Glutamatergic neuron (in vitro differentiated cells): ENCODE measurements around the gene DENND4B. TPM values are rescaled to one million over a fixed set of nuclear protein-coding genes. Genes with fewer than 3 reads are reported as not detected.
"Not testable (repeated sequence)": the region's sequence is repeated elsewhere in the genome, so short reads cannot be mapped to it uniquely, and the experiment has no call there.

Source experiments
- DNase-seq: peaks from one replicate; pipeline ENCODE4 v3.0.0; 2022
- H3K27ac Mint-ChIP-seq: one replicate; pipeline ENCODE4 v1.8.0; 2020; ENCODE audit warnings: mild to moderate bottlenecking, mixed read lengths, inconsistent platforms; ENCODE audit not compliant: unreplicated experiment
- H3K27me3 Mint-ChIP-seq: one replicate; pipeline ENCODE4 v1.8.0; 2020; ENCODE audit warnings: mild to moderate bottlenecking, moderate library complexity, mixed read lengths, inconsistent platforms; ENCODE audit not compliant: unreplicated experiment
- H3K36me3 Mint-ChIP-seq: one replicate; pipeline ENCODE4 v1.8.0; 2020; ENCODE audit warnings: mild to moderate bottlenecking, mixed read lengths, inconsistent platforms; ENCODE audit not compliant: unreplicated experiment
- H3K4me1 Mint-ChIP-seq: one replicate; pipeline ENCODE4 v1.8.0; 2020; ENCODE audit warnings: mild to moderate bottlenecking, low read depth, mixed read lengths, inconsistent platforms; ENCODE audit not compliant: unreplicated experiment
- H3K4me3 Mint-ChIP-seq: one replicate; pipeline ENCODE4 v1.8.0; 2020; ENCODE audit warnings: mild to moderate bottlenecking, mixed read lengths, inconsistent platforms; ENCODE audit not compliant: unreplicated experiment
- H3K9me3 Mint-ChIP-seq: one replicate; pipeline ENCODE4 v1.8.0; 2020; ENCODE audit warnings: mild to moderate bottlenecking, moderate library complexity, mixed read lengths, inconsistent platforms; ENCODE audit not compliant: unreplicated experiment
- total RNA-seq: library from RNA; stranded (reverse); fragmentation: NEBNext Ultra II Directional; extraction: Animal tissue kit (Norgen Biotek cat#: 25700); gene quantifications from one replicate; pipeline ENCODE4 v1.2.1, GENCODE V29; 2021; ENCODE audit not compliant: unreplicated experiment
- TF ChIP-seq, protein P1 (sequence below): fragments of 200-600 bp; sonication (generic); IDR thresholded peaks from one replicate; pipeline ENCODE4 v1.5.0; 2021; ENCODE audit not compliant: partially characterized antibody, unreplicated experiment

Gene DENND4B
- total RNA-seq, 1 donor from 2014 or later = 72.9 TPM

DNA sequence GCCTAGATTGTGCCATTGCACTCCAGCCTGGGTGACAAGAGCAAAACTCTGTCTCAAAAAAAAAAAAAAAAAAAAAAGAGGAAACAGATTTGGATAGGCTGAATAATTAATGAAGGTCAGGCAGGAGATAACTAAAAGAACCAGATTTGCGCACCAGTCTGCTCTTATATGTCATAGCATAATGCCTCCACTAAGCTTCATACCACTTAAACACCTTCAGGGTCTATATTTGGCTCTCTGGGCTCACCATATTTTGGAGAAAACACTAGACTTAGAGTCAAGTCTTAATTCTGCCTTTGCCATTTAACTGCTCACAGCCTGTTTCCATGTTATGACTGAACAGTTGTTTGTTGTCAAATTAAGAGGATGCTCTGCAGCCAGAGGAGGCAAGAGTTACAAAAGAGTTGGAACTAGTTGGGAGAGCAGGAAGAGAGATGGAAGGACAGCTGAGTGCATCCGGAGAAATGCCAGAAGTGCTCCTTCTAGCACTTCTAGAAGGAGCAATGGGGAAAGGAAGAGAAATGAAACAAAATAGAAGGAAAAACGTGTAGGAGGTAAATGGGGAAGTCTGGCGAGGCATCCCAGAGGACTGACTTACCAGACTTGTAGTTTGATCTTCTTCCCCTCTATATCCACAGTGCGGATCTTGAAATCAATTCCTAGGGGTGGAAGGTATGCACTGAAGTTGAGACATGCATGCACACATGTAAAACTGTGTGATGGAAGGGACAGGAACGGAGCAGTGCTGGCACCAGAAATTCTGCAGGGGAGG, 37.8 kb upstream of the DENND4B start:
- Mint-ChIP-seq H3K4me3 (peak overlapping the region; percentile 67), H3K4me1 (peaks cover 14% of the 10 kb centered on the region), H3K27me3 (peaks cover 5% of the 10 kb centered on the region), H3K27ac (no peak overlapping the region), H3K9me3 (peaks cover 2% of the 10 kb centered on the region), H3K36me3 (no peaks in the 10 kb centered on the region)
- DNase-seq = no peak
- TF ChIP-seq, protein P1, sequence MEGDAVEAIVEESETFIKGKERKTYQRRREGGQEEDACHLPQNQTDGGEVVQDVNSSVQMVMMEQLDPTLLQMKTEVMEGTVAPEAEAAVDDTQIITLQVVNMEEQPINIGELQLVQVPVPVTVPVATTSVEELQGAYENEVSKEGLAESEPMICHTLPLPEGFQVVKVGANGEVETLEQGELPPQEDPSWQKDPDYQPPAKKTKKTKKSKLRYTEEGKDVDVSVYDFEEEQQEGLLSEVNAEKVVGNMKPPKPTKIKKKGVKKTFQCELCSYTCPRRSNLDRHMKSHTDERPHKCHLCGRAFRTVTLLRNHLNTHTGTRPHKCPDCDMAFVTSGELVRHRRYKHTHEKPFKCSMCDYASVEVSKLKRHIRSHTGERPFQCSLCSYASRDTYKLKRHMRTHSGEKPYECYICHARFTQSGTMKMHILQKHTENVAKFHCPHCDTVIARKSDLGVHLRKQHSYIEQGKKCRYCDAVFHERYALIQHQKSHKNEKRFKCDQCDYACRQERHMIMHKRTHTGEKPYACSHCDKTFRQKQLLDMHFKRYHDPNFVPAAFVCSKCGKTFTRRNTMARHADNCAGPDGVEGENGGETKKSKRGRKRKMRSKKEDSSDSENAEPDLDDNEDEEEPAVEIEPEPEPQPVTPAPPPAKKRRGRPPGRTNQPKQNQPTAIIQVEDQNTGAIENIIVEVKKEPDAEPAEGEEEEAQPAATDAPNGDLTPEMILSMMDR = no peak

DNA sequence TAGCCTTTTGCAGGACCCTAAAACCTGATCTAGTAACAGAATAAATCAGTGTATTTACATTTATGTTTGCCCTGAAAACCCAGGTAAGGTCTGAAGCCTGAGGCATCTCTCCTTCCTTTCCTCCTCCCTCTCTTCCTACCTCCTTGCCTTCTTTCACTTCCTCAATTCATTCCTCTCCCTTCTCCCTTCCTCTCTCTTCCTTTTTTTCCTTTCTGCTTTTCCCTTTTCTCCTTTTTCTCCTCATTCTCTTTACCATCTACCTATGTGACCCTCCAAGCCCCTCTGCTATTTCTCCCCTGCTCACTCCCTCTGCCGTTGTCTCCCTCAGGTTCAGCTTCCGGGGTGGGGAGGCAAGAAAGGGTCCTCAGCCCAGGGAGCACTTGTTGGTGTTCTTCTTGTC, 35.2 kb upstream of the DENND4B start:
- Mint-ChIP-seq H3K27me3 (peaks cover 10% of the 10 kb centered on the region), H3K4me1 (peaks cover 12% of the 10 kb centered on the region)
- not testable (repeated sequence) for DNase-seq, H3K9me3 Mint-ChIP-seq, H3K36me3 Mint-ChIP-seq, H3K27ac Mint-ChIP-seq, H3K4me3 Mint-ChIP-seq

DNA sequence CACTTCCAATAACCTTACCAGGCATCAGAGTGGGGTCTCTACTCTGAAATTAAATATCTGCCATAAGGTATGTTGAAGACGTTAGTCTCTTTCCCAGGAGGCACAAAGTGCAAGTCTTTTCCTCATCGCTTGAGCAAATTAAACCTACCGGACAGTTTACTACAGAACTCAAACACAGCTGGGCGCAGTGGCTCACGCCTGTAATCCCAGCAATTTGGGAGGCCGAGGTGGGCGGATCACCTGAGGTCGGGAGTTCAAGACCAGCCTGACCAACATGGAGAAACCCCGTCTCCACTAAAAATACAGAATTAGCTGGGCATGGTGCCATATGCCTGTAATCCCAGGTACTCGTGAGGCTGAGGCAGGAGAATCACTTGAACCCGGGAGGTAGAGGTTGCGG, 32.6 kb upstream of the DENND4B start:
- H3K36me3 Mint-ChIP-seq, H3K27me3 Mint-ChIP-seq, H3K4me1 Mint-ChIP-seq, DNase-seq, H3K9me3 Mint-ChIP-seq: not testable (repeated sequence)
- Mint-ChIP-seq H3K4me3 (peak overlapping the region; percentile 96), H3K27ac (peak overlapping the region; percentile 34)

DNA sequence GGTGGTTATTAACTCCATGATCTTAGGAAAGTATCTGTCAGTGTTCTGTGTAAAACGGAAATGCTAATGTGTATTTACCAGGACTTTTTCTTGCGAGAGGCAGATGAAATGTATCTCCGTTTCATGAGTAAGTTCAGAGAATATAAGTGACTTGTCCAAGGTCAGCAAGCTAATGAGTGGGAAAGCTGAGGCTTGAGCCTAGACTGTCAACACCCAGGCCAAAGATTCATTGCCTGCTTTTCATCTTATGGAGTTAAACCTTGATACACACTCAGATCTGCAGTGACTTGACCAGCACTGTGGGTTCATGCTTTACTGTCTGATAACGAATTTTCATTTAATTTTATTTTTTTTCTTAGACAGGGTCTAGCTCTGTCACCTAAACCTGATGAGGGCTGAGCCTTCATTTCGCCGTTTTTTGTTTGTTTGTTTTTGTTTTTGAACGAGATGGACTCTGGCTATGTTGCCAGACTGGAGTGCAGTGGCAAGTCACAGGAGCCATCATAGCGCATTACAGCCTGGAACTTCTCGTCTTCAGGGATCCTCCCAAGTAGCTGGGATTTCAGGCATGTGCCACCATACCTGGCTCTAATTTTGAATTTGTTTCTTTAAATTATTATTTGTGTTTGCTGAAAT, 31.9 kb upstream of the DENND4B start:
- Mint-ChIP-seq H3K4me3 (peak overlapping the region; percentile 96), H3K9me3 (no peaks in the 10 kb centered on the region), H3K27ac (peak overlapping the region; percentile 96), H3K4me1 (no peaks in the 10 kb centered on the region), H3K36me3 (no peaks in the 10 kb centered on the region), H3K27me3 (peaks cover 5% of the 10 kb centered on the region)
- TF ChIP-seq, protein P1 = no peak
- DNase-seq = no peak

DNA sequence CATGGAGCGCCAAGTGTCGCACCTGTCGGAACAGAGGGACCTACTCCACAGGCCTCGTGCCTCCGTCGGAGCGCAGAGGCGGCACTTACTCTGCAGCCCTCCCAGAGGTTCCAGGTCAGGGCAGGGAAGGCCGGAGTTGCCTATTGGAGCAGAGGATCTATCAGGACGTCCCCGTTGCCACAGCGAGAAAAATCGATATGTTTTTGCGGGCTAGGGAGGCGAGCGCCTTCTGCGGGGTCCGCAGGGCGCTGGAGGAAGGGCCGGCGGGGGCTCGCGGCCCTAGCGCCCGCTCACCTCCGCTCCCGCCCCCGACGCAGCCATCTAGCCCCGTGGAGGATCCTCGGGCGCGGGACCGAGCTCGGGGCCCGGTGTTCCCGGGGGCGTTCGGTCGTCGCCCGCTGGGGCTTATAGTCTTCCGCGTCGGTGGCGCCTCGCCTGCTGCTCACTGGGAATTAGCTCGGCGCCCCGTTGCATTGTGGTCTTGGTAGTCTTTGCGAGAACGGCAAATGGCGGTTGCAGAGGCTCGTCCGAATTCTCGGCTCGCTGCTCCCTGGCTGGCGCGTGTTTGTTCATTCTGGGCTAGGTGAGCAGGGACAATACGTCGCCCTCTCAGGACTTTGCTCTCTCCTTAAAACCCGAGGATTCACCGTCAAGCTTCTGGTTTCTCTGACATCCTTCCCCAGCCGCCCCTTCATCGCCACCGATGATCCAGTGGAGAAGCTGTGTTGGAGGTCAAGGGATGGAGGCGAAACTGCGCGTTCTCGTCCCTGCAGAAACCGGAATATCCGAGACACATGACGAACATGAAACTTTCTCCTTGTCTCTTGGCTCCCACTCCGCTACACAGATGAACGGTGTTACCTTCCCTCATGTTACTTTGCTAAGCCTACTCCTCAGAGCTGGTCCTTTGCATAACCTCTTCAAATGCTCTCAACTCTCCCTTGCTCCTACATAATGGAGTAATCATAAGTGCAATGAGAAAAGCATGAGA, 31.0 kb upstream of the DENND4B start, which contains the start of gene JTB:
JTB (minus strand) TSS at position 425 of the 991 bp plus-strand sequence; CDS start at position 3, 422 bp downstream.
- peak; percentile 89 for DNase-seq
- H3K27ac Mint-ChIP-seq = peak within 1 kb of the TSS; percentile 96
- H3K4me3 Mint-ChIP-seq = peak within 1 kb of the TSS; percentile 96
- H3K9me3 Mint-ChIP-seq = no peaks in the 10 kb centered on the region
- peaks cover 5% of the 10 kb centered on the region for H3K27me3 Mint-ChIP-seq
- H3K4me1 Mint-ChIP-seq = no peaks in the 10 kb centered on the region
- H3K36me3 Mint-ChIP-seq = no peaks in the 10 kb centered on the region
- TF ChIP-seq, protein P1 = no peak
